OCI-LY7 (cell line): ENCODE data around the gene MYO3A.

Source experiments
- CTCF ChIP-seq: fragments of 200-600 bp; sonication (generic); conservative IDR thresholded peaks from 2 replicates; pipeline ENCODE4 v1.5.1; 2014; ENCODE audit warnings: mild to moderate bottlenecking, antibody characterized with exemption, low read length, moderate library complexity, mixed read lengths
- EZH2phosphoT487 ChIP-seq: fragments of 200-600 bp; sonication (generic); IDR thresholded peaks from 2 replicates; pipeline ENCODE4 v1.6.1; 2018; ENCODE audit warnings: low read depth, borderline replicate concordance, mild to moderate bottlenecking, mixed run types, antibody characterized with exemption, low read length, moderate library complexity, mixed read lengths

DNA sequence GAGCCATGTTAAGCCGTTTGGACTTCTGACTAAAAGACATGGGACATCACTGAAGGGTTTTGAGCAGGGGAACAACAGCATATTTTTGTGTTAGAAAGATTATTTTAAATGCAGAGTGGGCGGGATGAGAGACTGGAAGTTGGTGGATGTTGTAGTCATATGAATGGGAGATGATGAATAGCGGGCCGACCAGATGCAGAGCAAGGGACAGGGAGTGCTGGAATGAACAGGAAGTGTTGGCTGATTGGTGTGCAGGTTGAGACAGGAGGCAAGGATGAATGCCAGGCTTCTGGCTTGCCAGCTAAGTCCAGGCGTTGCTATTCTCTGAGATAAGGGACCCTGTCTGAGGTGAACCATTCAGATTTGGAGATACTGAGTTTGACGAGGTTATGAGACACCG lies 320.6 kb downstream of the MYO3A start:
- no peak for TF ChIP-seq CTCF
- TF ChIP-seq EZH2phosphoT487 = no peak
